ENCODE results near the gene TMEM150B. TPM values are rescaled to one million over a fixed set of nuclear protein-coding genes. Genes with fewer than 3 reads are reported as not detected.
A peak's percentile ranks its signal among the peaks of the same experiment; 100 is the strongest.

Gene TMEM150B
- total and polyA plus RNA-seq, 4 donors = 0.81 to 3.3 (median 2.0) TPM

- DNase-seq (ENCODE audit: low spot score) = peak; percentile 76
- H3K4me3 ChIP-seq (ENCODE audit: low read depth in 1 of 3, low read length in 3 of 3) = peak overlapping the region in 1 of 3 donors; percentile 34
- peaks cover 0 to 8% (median 6%) of the 10 kb centered on the region in 4 donors for H3K27me3 ChIP-seq (ENCODE audit: control insufficient read depth in 4 of 4, insufficient read depth in 4 of 4, low read length in 3 of 4)
- no peaks in the 10 kb centered on the region for H3K36me3 ChIP-seq (ENCODE audit: control insufficient read depth in 4 of 4, insufficient read depth in 3 of 4, low read depth in 1 of 4, low read length in 3 of 4)
- H3K27ac ChIP-seq (ENCODE audit: low read depth in 1 of 2, low read length in 2 of 2) = no peak overlapping the region
- WGBS = 3% methylated on average over 72 of the region's 72 CpGs
- H3K9me3 ChIP-seq (ENCODE audit: control insufficient read depth in 4 of 4, low read length in 3 of 4) = no peaks in the 10 kb centered on the region
- no peak for TF ChIP-seq FOXA2 (IDR thresholded peaks at IDR 0.05)
- no peak for TF ChIP-seq EGR1 (IDR thresholded peaks at IDR 0.05; ENCODE audit: low read depth in 2 of 2)
- TF ChIP-seq ZBTB33 (IDR thresholded peaks at IDR 0.05) = no peak
- no peak for TF ChIP-seq CTCF (IDR thresholded peaks at IDR 0.05; ENCODE audit: low read depth, low read length, missing input control)
- no peak for TF ChIP-seq HNF4A (conservative IDR thresholded peaks at IDR 0.05)
- TF ChIP-seq REST (IDR thresholded peaks at IDR 0.05) = no peak
- no peak for TF ChIP-seq HNF4G (IDR thresholded peaks at IDR 0.05)
- TF ChIP-seq SP1 (IDR thresholded peaks at IDR 0.05) = no peak
- TF ChIP-seq RXRA (IDR thresholded peaks at IDR 0.05) = no peak
- no peak for TF ChIP-seq FOXA1 (IDR thresholded peaks at IDR 0.05)
- TF ChIP-seq JUND (IDR thresholded peaks at IDR 0.05) = no peak
- TF ChIP-seq MAX (IDR thresholded peaks at IDR 0.05) = no peak
- no peak for TF ChIP-seq ATF3 (IDR thresholded peaks at IDR 0.05)
- TF ChIP-seq RAD21 (IDR thresholded peaks at IDR 0.05) = no peak
- TF ChIP-seq GABPA (IDR thresholded peaks at IDR 0.05 in 1 of 2, conservative IDR thresholded peaks at IDR 0.05 in 1 of 2) = no peak
- no peak for TF ChIP-seq NR2F2 (IDR thresholded peaks at IDR 0.05)
- no peak for TF ChIP-seq YY1 (IDR thresholded peaks at IDR 0.05)
- no peak for TF ChIP-seq TAF1 (conservative IDR thresholded peaks at IDR 0.05)
- H3K9ac ChIP-seq (ENCODE audit: low read depth in 1 of 2, low read length in 2 of 2) = no peak overlapping the region
- H3K4me1 ChIP-seq (ENCODE audit: control insufficient read depth in 4 of 4, insufficient read depth in 4 of 4, low read length in 3 of 4) = peaks cover 0 to 4% (median 1%) of the 10 kb centered on the region in 4 donors
Observed at GRCh38 chr19:55353803-55354697, 28.9 kb upstream of the TMEM150B start.
